ENCODE data around the gene NQO1.
"Not testable (repeated sequence)": the region's sequence is repeated elsewhere in the genome, so short reads cannot be mapped to it uniquely, and the experiment has no call there.

The NQO1 gene

GRCh38 chr16:69741951-69742904 lies 15.9 kb upstream of the NQO1 start:
- DNase-seq = no peak

- DNase-seq = no peak
Observed at GRCh38 chr16:69741519-69741918, 15.2 kb upstream of the NQO1 start.

GRCh38 chr16:69732101-69732500 lies 5.7 kb upstream of the NQO1 start:
- DNase-seq = no peak

GRCh38 chr16:69731280-69731679 lies 4.9 kb upstream of the NQO1 start:
- DNase-seq = not testable (repeated sequence)

GRCh38 chr16:69729030-69729429 lies 2.7 kb upstream of the NQO1 start:
- not testable (repeated sequence) for DNase-seq

- DNase-seq = no peak
Observed at GRCh38 chr16:69727916-69728270, 1.5 kb upstream of the NQO1 start.

GRCh38 chr16:69725480-69726312 lies 664 bp downstream of the NQO1 start:
- no peak for DNase-seq

- DNase-seq = no peak
Observed at GRCh38 chr16:69724981-69725479, 1.3 kb downstream of the NQO1 start.

GRCh38 chr16:69724414-69724873 lies 1.9 kb downstream of the NQO1 start:
- no peak for DNase-seq

- DNase-seq = no peak
Observed at GRCh38 chr16:69721441-69721957, 4.9 kb downstream of the NQO1 start.

- DNase-seq = no peak
Observed at GRCh38 chr16:69720822-69721430, 5.4 kb downstream of the NQO1 start.

- DNase-seq = no peak
Observed at GRCh38 chr16:69718111-69718764, 8.1 kb downstream of the NQO1 start.

- DNase-seq = no peak
Observed at GRCh38 chr16:69717066-69717465, 9.3 kb downstream of the NQO1 start.

- DNase-seq = no peak
Observed at GRCh38 chr16:69712914-69713581, 13.3 kb downstream of the NQO1 start.

- no peak for DNase-seq
Observed at GRCh38 chr16:69712277-69712676, 14.1 kb downstream of the NQO1 start.

GRCh38 chr16:69711115-69711740 lies 15.1 kb downstream of the NQO1 start:
- peak in 1 of 2 experiments; percentile 6 for DNase-seq

GRCh38 chr16:69709456-69710084 lies 16.8 kb downstream of the NQO1 start:
- DNase-seq = no peak

- DNase-seq = no peak
Observed at GRCh38 chr16:69707920-69708683, 18.3 kb downstream of the NQO1 start.

- no peak for DNase-seq
Observed at GRCh38 chr16:69706975-69707340, 19.4 kb downstream of the NQO1 start.

All from stimulated activated CD4-positive, alpha-beta T cell treated with anti-CD3 and anti-CD28 coated beads, Interleukin-4, amount 100 ng/mL, for 4 hours (primary cell).